ENCODE measurements around the gene DMRTA1.

DMRTA1 gene

DNA sequence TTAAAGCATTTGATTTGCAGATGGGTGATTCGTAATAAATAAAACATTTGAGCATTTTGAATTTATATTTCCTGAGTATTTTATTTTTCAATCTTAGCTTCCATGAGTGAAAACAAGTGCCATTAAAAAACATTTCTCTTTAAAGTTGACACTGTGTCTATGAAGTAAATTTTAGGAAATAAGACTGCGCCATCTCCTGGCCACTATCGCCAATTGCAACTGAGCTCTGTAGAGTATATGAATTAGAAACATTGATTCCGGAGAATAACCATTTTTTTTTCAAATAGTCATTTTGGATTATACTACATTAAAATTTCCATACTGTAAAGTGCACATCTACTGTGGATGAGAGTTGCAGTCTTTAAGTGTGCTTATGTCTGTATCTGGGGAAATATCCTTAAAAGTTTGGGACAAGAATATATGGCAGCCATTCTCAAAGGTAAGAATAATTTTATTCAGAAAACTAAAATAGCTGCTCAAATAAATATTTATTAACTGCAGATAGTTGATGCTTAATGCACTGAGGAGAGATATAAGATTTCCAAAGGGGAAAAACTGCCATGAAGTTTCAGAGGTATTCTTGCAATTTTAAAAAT lies 5.9 kb downstream of the DMRTA1 start:
- H3K27me3 ChIP-seq (ENCODE audit: insufficient read depth, poor library complexity, severe bottlenecking), result no peaks in the 10 kb centered on the region
- TF ChIP-seq, protein P1, sequence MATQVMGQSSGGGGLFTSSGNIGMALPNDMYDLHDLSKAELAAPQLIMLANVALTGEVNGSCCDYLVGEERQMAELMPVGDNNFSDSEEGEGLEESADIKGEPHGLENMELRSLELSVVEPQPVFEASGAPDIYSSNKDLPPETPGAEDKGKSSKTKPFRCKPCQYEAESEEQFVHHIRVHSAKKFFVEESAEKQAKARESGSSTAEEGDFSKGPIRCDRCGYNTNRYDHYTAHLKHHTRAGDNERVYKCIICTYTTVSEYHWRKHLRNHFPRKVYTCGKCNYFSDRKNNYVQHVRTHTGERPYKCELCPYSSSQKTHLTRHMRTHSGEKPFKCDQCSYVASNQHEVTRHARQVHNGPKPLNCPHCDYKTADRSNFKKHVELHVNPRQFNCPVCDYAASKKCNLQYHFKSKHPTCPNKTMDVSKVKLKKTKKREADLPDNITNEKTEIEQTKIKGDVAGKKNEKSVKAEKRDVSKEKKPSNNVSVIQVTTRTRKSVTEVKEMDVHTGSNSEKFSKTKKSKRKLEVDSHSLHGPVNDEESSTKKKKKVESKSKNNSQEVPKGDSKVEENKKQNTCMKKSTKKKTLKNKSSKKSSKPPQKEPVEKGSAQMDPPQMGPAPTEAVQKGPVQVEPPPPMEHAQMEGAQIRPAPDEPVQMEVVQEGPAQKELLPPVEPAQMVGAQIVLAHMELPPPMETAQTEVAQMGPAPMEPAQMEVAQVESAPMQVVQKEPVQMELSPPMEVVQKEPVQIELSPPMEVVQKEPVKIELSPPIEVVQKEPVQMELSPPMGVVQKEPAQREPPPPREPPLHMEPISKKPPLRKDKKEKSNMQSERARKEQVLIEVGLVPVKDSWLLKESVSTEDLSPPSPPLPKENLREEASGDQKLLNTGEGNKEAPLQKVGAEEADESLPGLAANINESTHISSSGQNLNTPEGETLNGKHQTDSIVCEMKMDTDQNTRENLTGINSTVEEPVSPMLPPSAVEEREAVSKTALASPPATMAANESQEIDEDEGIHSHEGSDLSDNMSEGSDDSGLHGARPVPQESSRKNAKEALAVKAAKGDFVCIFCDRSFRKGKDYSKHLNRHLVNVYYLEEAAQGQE (IDR thresholded peaks at IDR 0.05; ENCODE audit: insufficient replicate concordance, low read depth), result no peak
- TF ChIP-seq CTCF (IDR thresholded peaks at IDR 0.05; ENCODE audit: insufficient read depth, low read length), result peak; percentile 12
- peak in 1 of 2 experiments; percentile 15 for DNase-seq (ENCODE audit: low read depth in 1 of 2, low spot score in 1 of 2)
- no peak overlapping the region for H3K27ac ChIP-seq (replicated peaks)
- H3K4me3 ChIP-seq (replicated peaks; ENCODE audit: insufficient read depth, low read length), result no peak overlapping the region

DNA sequence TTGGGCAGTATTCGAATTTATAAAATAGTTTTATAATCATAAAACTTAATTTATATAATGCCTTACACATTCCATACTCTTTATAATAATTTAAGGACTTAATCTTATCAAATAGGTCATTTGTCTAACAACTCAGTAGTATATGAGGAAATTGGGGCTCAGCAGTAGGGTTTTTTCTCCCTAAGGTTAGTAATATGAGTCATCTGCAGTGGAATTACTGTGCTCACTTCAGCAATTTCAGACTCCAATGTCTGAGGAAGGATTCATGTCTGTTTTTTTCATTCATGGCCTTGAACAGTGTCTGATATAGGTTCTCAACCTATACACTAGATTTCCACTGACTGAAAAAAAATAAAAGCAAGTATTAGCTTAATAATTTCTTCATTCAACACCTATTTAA lies 7.4 kb downstream of the DMRTA1 start:
- DNase-seq (ENCODE audit: low read depth in 1 of 2, low spot score in 1 of 2), result no peak
- no peaks in the 10 kb centered on the region for H3K27me3 ChIP-seq (ENCODE audit: insufficient read depth, poor library complexity, severe bottlenecking)
- H3K4me3 ChIP-seq (replicated peaks; ENCODE audit: insufficient read depth, low read length), result no peak overlapping the region
- no peak overlapping the region for H3K27ac ChIP-seq (replicated peaks)
- no peak for TF ChIP-seq CTCF (IDR thresholded peaks at IDR 0.05; ENCODE audit: insufficient read depth, low read length)
- no peak for TF ChIP-seq SPI1 (IDR thresholded peaks at IDR 0.05; ENCODE audit: borderline replicate concordance, low read depth)
- no peak for TF ChIP-seq POLR2AphosphoS5 (IDR thresholded peaks at IDR 0.05; ENCODE audit: low read depth)
- no peak for TF ChIP-seq GABPA (IDR thresholded peaks at IDR 0.05; ENCODE audit: low read depth)

GRCh38 chr9:22455181-22455580 lies 8.6 kb downstream of the DMRTA1 start:
- Histone ChIP-seq H3K27me3 (ENCODE audit: insufficient read depth, poor library complexity, severe bottlenecking) (no peaks in the 10 kb centered on the region), H3K4me3 (replicated peaks; ENCODE audit: insufficient read depth, low read length) (no peak overlapping the region)
- DNase-seq (ENCODE audit: low read depth in 1 of 2, low spot score in 1 of 2), result no peak

More at GRCh38 chr9:22455181-22455580, 8.6 kb downstream of the DMRTA1 start:
- TF ChIP-seq CTCF (IDR thresholded peaks at IDR 0.05; ENCODE audit: insufficient read depth, low read length) (no peak), POLR2AphosphoS5 (IDR thresholded peaks at IDR 0.05; ENCODE audit: low read depth) (no peak), SPI1 (IDR thresholded peaks at IDR 0.05; ENCODE audit: borderline replicate concordance, low read depth) (no peak), GABPA (IDR thresholded peaks at IDR 0.05; ENCODE audit: low read depth) (no peak)
- TF ChIP-seq, protein P1 (IDR thresholded peaks at IDR 0.05; ENCODE audit: insufficient replicate concordance, low read depth), result no peak
- H3K27ac ChIP-seq (replicated peaks), result no peak overlapping the region

Measured in HL-60 (cell line).